Camera-type eye (tissue), 1 donor: ENCODE results near the gene ERCC6L. TPM values are rescaled to one million over a fixed set of nuclear protein-coding genes. Genes with fewer than 3 reads are reported as not detected.

Experiments used
- total RNA-seq: library from RNA; depleted of rRNA; stranded (reverse); fragments of >200 nt; gene quantifications from one replicate; pipeline ENCODE4 v1.2.3, GENCODE V29; 2014

ERCC6L gene, protein sequence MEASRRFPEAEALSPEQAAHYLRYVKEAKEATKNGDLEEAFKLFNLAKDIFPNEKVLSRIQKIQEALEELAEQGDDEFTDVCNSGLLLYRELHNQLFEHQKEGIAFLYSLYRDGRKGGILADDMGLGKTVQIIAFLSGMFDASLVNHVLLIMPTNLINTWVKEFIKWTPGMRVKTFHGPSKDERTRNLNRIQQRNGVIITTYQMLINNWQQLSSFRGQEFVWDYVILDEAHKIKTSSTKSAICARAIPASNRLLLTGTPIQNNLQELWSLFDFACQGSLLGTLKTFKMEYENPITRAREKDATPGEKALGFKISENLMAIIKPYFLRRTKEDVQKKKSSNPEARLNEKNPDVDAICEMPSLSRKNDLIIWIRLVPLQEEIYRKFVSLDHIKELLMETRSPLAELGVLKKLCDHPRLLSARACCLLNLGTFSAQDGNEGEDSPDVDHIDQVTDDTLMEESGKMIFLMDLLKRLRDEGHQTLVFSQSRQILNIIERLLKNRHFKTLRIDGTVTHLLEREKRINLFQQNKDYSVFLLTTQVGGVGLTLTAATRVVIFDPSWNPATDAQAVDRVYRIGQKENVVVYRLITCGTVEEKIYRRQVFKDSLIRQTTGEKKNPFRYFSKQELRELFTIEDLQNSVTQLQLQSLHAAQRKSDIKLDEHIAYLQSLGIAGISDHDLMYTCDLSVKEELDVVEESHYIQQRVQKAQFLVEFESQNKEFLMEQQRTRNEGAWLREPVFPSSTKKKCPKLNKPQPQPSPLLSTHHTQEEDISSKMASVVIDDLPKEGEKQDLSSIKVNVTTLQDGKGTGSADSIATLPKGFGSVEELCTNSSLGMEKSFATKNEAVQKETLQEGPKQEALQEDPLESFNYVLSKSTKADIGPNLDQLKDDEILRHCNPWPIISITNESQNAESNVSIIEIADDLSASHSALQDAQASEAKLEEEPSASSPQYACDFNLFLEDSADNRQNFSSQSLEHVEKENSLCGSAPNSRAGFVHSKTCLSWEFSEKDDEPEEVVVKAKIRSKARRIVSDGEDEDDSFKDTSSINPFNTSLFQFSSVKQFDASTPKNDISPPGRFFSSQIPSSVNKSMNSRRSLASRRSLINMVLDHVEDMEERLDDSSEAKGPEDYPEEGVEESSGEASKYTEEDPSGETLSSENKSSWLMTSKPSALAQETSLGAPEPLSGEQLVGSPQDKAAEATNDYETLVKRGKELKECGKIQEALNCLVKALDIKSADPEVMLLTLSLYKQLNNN
- 2.7 TPM for total RNA-seq

GRCh38 chrX:72238721-72239475, at the start of gene ERCC6L:
ERCC6L (minus strand) TSS chrX:72239027; CDS start chrX:72238911, 116 bp downstream.

GRCh38 chrX:72181178-72182125, 57.4 kb downstream of the ERCC6L start, which contains the start of gene PIN4:
PIN4 (plus strand) TSS chrX:72181757; CDS start chrX:72181786, 29 bp downstream.

Other genes with a start within 250 kb of the ERCC6L start
- gene RTL5, start 107.1 kb downstream of the ERCC6L start, total RNA-seq = 12.4 TPM
- gene PIN4, start 57.3 kb downstream of the ERCC6L start, total RNA-seq = 12.4 TPM
- gene RPS4X, start 38.2 kb upstream of the ERCC6L start, total RNA-seq = 809 TPM
- gene CITED1, start 66.9 kb upstream of the ERCC6L start, total RNA-seq = 4.6 TPM